Cardiac fibroblast (primary cell): ENCODE results near the gene ZNF574.
A peak's percentile ranks its signal among the peaks of the same experiment; 100 is the strongest.
"Not testable (repeated sequence)": the region's sequence is repeated elsewhere in the genome, so short reads cannot be mapped to it uniquely, and the experiment has no call there.

Experiments
- DNase-seq, 2 donors: peaks; one replicate each; pipeline versions ENCODE4 v3.0.0 to v3.0.0-alpha.2; 2010; ENCODE audit warnings: low read depth in 2 of 2
- H3K4me3 ChIP-seq, 2 donors: replicated peaks in 1 of 2; 1 replicate in 1 of 2; 2 replicates in 1 of 2; pipeline ENCODE4 v1.5.1; 2011; ENCODE audit warnings: low read depth in 2 of 2, low read length in 2 of 2, mild to moderate bottlenecking in 2 of 2, moderate library complexity in 1 of 2
- CTCF ChIP-seq: IDR thresholded peaks from one replicate; pipeline ENCODE4 v1.5.1; 2011; ENCODE audit warnings: low read depth, mild to moderate bottlenecking, low read length, inconsistent platforms

Gene ZNF574

GRCh38 chr19:42037649-42038048, 38.3 kb upstream of the ZNF574 start:
- no peak for TF ChIP-seq CTCF
- no peak overlapping the region for H3K4me3 ChIP-seq
- no peak for DNase-seq

DNA sequence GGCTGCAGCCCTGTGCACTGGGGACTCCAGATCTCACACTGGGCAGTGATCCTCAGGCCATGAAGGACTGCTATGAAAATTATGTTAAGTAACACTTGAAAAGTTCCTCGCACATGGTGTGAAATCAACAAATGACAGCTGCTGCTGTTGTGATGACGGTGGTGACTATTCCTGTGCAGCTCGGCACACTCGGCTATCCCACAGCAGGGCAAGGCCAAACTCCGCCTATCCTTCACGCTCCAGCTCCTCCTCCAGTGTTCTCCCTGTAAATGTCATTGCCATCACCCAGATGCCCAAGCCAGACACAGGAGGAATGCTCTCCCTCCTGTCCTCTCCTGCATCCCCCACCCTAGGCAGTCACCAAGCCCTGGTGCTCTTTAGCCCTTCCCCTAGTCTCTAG, 37.3 kb upstream of the ZNF574 start:
- peak in 1 of 2 donors; percentile 4 for DNase-seq
- no peak overlapping the region for H3K4me3 ChIP-seq
- no peak for TF ChIP-seq CTCF

- no peak overlapping the region for H3K4me3 ChIP-seq
- DNase-seq: no peak
- TF ChIP-seq CTCF: no peak
Observed at GRCh38 chr19:42040031-42040430, 35.9 kb upstream of the ZNF574 start.

GRCh38 chr19:42040491-42040890, 35.5 kb upstream of the ZNF574 start:
- DNase-seq, H3K4me3 ChIP-seq: not testable (repeated sequence)

DNA sequence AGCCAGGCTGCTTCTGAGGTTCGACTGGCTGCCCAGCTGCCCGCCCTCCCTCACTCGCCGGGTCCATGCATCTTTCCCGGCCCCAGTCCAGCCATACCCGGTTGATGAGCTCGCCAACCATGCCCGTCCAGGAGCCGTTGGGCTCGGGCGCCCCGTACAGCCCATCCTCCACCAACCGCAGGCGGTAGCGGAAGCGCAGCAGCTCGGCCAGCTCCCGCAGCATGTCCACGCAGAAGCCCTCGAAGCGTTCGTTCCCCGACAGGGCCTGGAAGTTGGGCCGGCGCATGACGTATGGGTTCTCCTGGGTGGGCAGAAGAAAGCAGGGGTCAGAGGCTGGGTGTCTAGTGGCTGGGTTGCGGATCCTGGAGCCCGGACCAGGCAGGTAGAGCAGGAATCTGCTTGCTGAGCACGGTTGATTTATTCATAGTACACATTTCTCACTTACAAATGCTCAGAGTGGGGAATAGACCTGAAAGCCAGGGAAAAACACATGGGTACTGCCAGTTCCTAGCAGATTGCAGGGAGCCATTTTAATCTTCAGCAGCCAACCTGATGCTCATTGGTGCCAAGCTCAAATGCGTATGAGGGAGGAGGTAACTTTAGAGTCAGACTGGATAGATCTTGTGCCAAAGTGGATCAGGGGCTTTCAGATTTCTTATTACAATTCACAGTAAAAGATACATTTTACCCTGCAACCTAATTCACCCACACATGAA, 33.4 kb upstream of the ZNF574 start:
- DNase-seq: no peak
- H3K4me3 ChIP-seq: no peak overlapping the region
- TF ChIP-seq CTCF: no peak

- DNase-seq: no peak
- TF ChIP-seq CTCF: no peak
- no peak overlapping the region for H3K4me3 ChIP-seq
Observed at GRCh38 chr19:42045575-42045974, 30.4 kb upstream of the ZNF574 start.

DNA sequence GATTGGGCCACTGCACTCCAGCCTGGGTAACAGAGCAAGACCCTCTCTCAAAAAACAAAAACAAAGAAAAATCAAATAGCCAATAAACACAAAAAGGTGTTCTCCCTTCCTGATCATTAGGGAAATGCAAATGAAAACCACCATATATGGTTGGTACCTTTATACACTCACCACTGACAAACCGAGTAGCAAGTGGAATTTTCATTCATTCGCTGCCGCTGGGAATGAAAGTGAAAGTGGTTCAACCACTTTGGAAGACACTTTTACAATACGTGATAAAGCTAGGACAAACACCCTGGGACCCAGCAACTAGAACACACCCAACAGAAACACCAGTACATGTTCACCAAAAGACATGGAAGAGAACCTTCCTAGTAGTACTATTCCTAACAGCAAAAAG, 27.0 kb upstream of the ZNF574 start:
- no peak for DNase-seq
- no peak overlapping the region for H3K4me3 ChIP-seq
- no peak for TF ChIP-seq CTCF
